GM23338 (cell line): ENCODE data around the gene FBXL14. TPM values are rescaled to one million over a fixed set of nuclear protein-coding genes. Genes with fewer than 3 reads are reported as not detected.

Source experiments
- ATAC-seq: fragments of 200-7000 bp; cut with Tn5 transposase; 3 replicates; pipeline ENCODE4 v1.9.1; 2020
- DNase-seq: peaks from one replicate; pipeline ENCODE4 v3.0.0-alpha.2; 2015; ENCODE audit warnings: low spot score
- H2AFZ ChIP-seq: fragments of 200-600 bp; sonication (generic); 2 replicates; pipeline ENCODE4 v1.8.0; 2016; ENCODE audit warnings: antibody characterized with exemption, mild to moderate bottlenecking, moderate library complexity
- H3F3A ChIP-seq: fragments of 200-600 bp; sonication (generic); replicated peaks from 2 replicates; pipeline ENCODE4 v1.8.0; 2017; ENCODE audit warnings: antibody characterized with exemption, mixed run types, low read depth
- H3K27ac ChIP-seq: fragments of 200-600 bp; sonication (generic); 2 replicates; pipeline ENCODE4 v1.6.1; 2016; ENCODE audit warnings: low read depth
- H3K27me3 ChIP-seq: fragments of 200-600 bp; sonication (generic); 2 replicates; pipeline ENCODE4 v1.8.0; 2016; ENCODE audit warnings: mild to moderate bottlenecking, mixed run types, moderate library complexity; ENCODE audit not compliant: insufficient read depth
- H3K36me3 ChIP-seq: fragments of 200-600 bp; sonication (generic); 2 replicates; pipeline ENCODE4 v1.8.0; 2016; ENCODE audit warnings: mild to moderate bottlenecking; ENCODE audit not compliant: insufficient read depth
- H3K4me1 ChIP-seq: fragments of 200-600 bp; sonication (generic); 2 replicates; pipeline ENCODE4 v1.8.0; 2016; ENCODE audit warnings: mild to moderate bottlenecking, moderate library complexity; ENCODE audit not compliant: insufficient read depth
- H3K4me2 ChIP-seq: fragments of 200-600 bp; sonication (generic); 2 replicates; pipeline ENCODE4 v1.7.1; 2017; ENCODE audit warnings: mixed run types
- H3K4me3 ChIP-seq: fragments of 200-600 bp; sonication (generic); 2 replicates; pipeline ENCODE4 v1.6.1; 2016; ENCODE audit warnings: mixed run types
- H3K79me2 ChIP-seq: fragments of 200-600 bp; sonication (generic); replicated peaks from 2 replicates; pipeline ENCODE4 v1.8.0; 2017; ENCODE audit warnings: mild to moderate bottlenecking; ENCODE audit not compliant: insufficient read depth
- H3K9me2 ChIP-seq: fragments of 200-600 bp; sonication (generic); 2 replicates; pipeline ENCODE4 v1.8.0; 2017; ENCODE audit not compliant: insufficient read depth
- H4K20me1 ChIP-seq: fragments of 200-600 bp; sonication (generic); replicated peaks from 2 replicates; pipeline ENCODE4 v1.8.0; 2017; ENCODE audit warnings: mild to moderate bottlenecking; ENCODE audit not compliant: insufficient read depth
- H3K27ac Mint-ChIP-seq: 2 replicates; pipeline ENCODE4 v1.8.0; 2020; ENCODE audit warnings: inconsistent platforms, mild to moderate bottlenecking, moderate library complexity, mixed read lengths
- H3K27me3 Mint-ChIP-seq: 3 replicates; pipeline ENCODE4 v1.8.0; 2022; ENCODE audit warnings: low read depth, mild to moderate bottlenecking, moderate library complexity, mixed read lengths, inconsistent platforms; ENCODE audit not compliant: insufficient read depth, poor library complexity
- H3K36me3 Mint-ChIP-seq: 3 replicates; pipeline ENCODE4 v1.8.0; 2021; ENCODE audit warnings: low read depth, mild to moderate bottlenecking, inconsistent platforms, moderate library complexity, mixed read lengths
- H3K4me1 Mint-ChIP-seq: 3 replicates; pipeline ENCODE4 v1.8.0; 2020; ENCODE audit warnings: mild to moderate bottlenecking, inconsistent platforms, mixed read lengths
- H3K4me3 Mint-ChIP-seq: 3 replicates; pipeline ENCODE4 v1.8.0; 2021; ENCODE audit warnings: moderate library complexity, mild to moderate bottlenecking, inconsistent platforms, mixed read lengths
- H3K9me3 Mint-ChIP-seq: 3 replicates; pipeline ENCODE4 v1.8.0; 2020; ENCODE audit warnings: moderate library complexity, mild to moderate bottlenecking, inconsistent platforms, mixed read lengths
- CTCF ChIP-seq, 2 experiments: fragments of 200-600 bp in 1 of 2; sonication (generic) in 1 of 2; conservative IDR thresholded peaks; 2 replicates each; pipeline versions ENCODE4 v1.5.1 to v1.6.1; 2016 to 2017; ENCODE audit warnings: antibody characterized with exemption in 2 of 2, low read depth in 2 of 2, mild to moderate bottlenecking in 2 of 2, moderate library complexity in 1 of 2
- ETS1 ChIP-seq: IDR thresholded peaks from 2 replicates; pipeline ENCODE4 v1.6.1; 2016; ENCODE audit warnings: antibody characterized with exemption
- EZH2 ChIP-seq: fragments of 200-600 bp; sonication (generic); IDR thresholded peaks from one replicate; pipeline ENCODE4 v1.8.0; 2017; ENCODE audit warnings: antibody characterized with exemption, mild to moderate bottlenecking, low read depth; ENCODE audit not compliant: unreplicated experiment
- EZH2phosphoT487 ChIP-seq: fragments of 200-600 bp; sonication (generic); IDR thresholded peaks from one replicate; pipeline ENCODE4 v1.8.1; 2018; ENCODE audit warnings: antibody characterized with exemption; ENCODE audit not compliant: unreplicated experiment
- JUNB ChIP-seq: IDR thresholded peaks from one replicate; pipeline ENCODE4 v1.6.1; 2016; ENCODE audit warnings: antibody characterized with exemption; ENCODE audit not compliant: unreplicated experiment
- STAT1 ChIP-seq: IDR thresholded peaks from one replicate; pipeline ENCODE4 v1.6.1; 2016; ENCODE audit warnings: antibody characterized with exemption; ENCODE audit not compliant: unreplicated experiment
- ZNF114 ChIP-seq: fragments of 250-450 bp; sonication (Bioruptor Pico); IDR thresholded peaks from 2 replicates; pipeline ENCODE4 v1.5.0; 2020; ENCODE audit warnings: mild to moderate bottlenecking, moderate library complexity
- polyA plus RNA-seq: library from polyadenylated mRNA; unstranded; fragments of >200 nt; fragmentation: Nextera tagmentation; extraction: Ambion mirVana; gene quantifications from 2 replicates; pipeline ENCODE4 v1.2.1, GENCODE V29; 2016
- total RNA-seq: library from RNA; depleted of rRNA; stranded (reverse); fragments of >200 nt; shearing (Covaris generic); gene quantifications from 2 replicates; pipeline ENCODE4 v1.2.3, GENCODE V29; 2014

FBXL14 gene
- total and polyA plus RNA-seq, 2 experiments from 2014 or later = 0.74 to 9.4 TPM

DNA sequence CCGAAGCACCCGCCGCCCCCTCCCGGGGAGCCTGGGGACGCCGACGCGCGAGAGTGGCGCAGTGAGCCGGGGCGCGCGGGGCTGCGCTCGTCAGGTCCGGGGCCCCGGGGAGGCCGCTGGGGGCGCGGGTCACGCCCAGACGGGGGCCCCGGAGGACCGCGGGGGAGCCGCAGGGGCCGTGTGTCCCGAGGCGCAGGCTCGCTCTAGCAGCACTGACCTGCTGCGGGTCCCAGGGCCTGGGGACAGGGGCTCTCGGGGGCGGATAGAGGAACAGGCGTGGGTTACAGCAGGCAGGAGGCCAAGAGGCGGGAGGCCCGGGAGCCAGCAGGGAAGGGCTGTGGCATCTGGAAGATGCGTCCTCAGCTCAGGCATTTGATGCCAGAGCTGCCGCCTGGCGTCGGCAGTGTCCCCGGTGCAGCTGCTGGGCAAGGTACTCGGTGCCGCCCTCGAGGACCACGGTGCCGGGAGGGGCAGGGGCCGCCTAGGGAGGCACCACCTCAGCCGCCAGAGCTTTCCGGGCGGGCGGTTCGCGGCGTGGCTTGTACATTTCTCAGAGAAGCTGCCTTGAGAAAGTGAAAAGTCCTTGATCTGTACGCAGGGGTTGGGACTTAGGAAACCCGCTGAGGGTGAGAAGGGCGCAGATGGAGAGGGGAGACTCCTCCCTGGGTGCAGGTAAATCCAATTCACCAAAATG is 35.9 kb upstream of the FBXL14 start:
- Mint-ChIP-seq H3K4me3 (peak overlapping the region; percentile 75), H3K4me1 (peaks cover 64% of the 10 kb centered on the region), H3K36me3 (no peaks in the 10 kb centered on the region), H3K27ac (no peak overlapping the region), H3K9me3 (no peaks in the 10 kb centered on the region; the same call in 2 of the 3 replicates), H3K27me3 (peaks cover 74% of the 10 kb centered on the region)
- Histone ChIP-seq H3K79me2 (no peaks in the 10 kb centered on the region), H3K27ac (no peak overlapping the region), H3K27me3 (peaks cover 85% of the 10 kb centered on the region), H2AFZ (peak overlapping the region; percentile 92), H4K20me1 (peaks cover 4% of the 10 kb centered on the region; the same call in 1 of the 2 replicates), H3K4me1 (peaks cover 54% of the 10 kb centered on the region), H3K9me2 (no peaks in the 10 kb centered on the region), H3K4me3 (peak overlapping the region; percentile 71), H3K4me2 (peak overlapping the region; percentile 94), H3F3A (0 out of 2 replicates have a peak, but pooled peaks cover 12% of the 10 kb centered on the region), H3K36me3 (no peaks in the 10 kb centered on the region; the same call in 1 of the 2 replicates)
- TF ChIP-seq CTCF (conservative IDR thresholded peaks at IDR 0.05; ENCODE audit: low read depth in 2 of 2) (peak in 1 of 2 experiments; percentile 5; a peak in 1 of 4 replicates), STAT1 (no peak), EZH2phosphoT487 (no peak), ETS1 (no peak), ZNF114 (CRISPR knock-in tag) (no peak)
- DNase-seq = peak; percentile 61
- ATAC-seq = peak; percentile 23

GRCh38 chr12:1629338-1630132 is 35.2 kb upstream of the FBXL14 start:
- Histone ChIP-seq H3K4me1 (peaks cover 57% of the 10 kb centered on the region), H3K79me2 (no peaks in the 10 kb centered on the region), H4K20me1 (peaks cover 4% of the 10 kb centered on the region; the same call in 1 of the 2 replicates), H3K27ac (no peak overlapping the region), H2AFZ (peak overlapping the region; percentile 92), H3K4me2 (peak overlapping the region; percentile 94), H3K36me3 (no peaks in the 10 kb centered on the region; the same call in 1 of the 2 replicates), H3F3A (0 out of 2 replicates have a peak, but pooled peaks cover 7% of the 10 kb centered on the region), H3K4me3 (peak overlapping the region; percentile 71), H3K9me2 (no peaks in the 10 kb centered on the region), H3K27me3 (peaks cover 79% of the 10 kb centered on the region)
- peak; percentile 33 for ATAC-seq
- Mint-ChIP-seq H3K36me3 (no peaks in the 10 kb centered on the region), H3K9me3 (no peaks in the 10 kb centered on the region; the same call in 2 of the 3 replicates), H3K4me1 (peaks cover 67% of the 10 kb centered on the region), H3K27me3 (peaks cover 68% of the 10 kb centered on the region), H3K27ac (no peak overlapping the region), H3K4me3 (peak overlapping the region; percentile 74)
- peak; percentile 13 for TF ChIP-seq EZH2
- TF ChIP-seq JUNB = no peak
- DNase-seq = peak; percentile 79
